Measurements from ENCODE around the gene DNAH17. TPM values are rescaled to one million over a fixed set of nuclear protein-coding genes. Genes with fewer than 3 reads are reported as not detected.

Gene DNAH17
- total RNA-seq, 1 donor from 2014 or later = 2.0 TPM

DNA sequence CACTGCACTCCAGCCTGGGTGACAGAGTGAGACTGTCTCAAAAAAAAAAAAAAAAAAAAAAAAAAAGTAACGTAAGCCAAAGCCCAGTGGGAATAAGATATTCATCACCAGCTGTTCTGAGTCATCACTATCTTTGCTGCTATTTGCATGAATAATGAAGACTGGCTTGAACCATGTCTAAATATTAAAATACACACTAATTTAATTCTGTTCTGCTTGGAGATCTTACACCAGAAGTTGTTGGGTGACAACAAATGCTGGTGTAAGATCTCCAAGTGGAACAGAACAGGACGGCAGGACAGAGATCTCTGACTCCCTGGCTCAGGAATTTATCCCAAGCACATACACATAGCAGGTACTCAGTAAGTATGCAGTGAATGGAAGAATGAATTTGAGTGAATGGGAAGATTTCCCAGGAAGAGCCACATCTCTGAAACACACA, 19.6 kb downstream of the DNAH17 start:
- Histone ChIP-seq H3K4me3 (no peak overlapping the region), H3K9me3 (no peaks in the 10 kb centered on the region), H3K36me3 (no peaks in the 10 kb centered on the region), H3K27ac (no peak overlapping the region), H3K27me3 (no peaks in the 10 kb centered on the region), H3K4me1 (no peaks in the 10 kb centered on the region)
- TF ChIP-seq, protein P1, sequence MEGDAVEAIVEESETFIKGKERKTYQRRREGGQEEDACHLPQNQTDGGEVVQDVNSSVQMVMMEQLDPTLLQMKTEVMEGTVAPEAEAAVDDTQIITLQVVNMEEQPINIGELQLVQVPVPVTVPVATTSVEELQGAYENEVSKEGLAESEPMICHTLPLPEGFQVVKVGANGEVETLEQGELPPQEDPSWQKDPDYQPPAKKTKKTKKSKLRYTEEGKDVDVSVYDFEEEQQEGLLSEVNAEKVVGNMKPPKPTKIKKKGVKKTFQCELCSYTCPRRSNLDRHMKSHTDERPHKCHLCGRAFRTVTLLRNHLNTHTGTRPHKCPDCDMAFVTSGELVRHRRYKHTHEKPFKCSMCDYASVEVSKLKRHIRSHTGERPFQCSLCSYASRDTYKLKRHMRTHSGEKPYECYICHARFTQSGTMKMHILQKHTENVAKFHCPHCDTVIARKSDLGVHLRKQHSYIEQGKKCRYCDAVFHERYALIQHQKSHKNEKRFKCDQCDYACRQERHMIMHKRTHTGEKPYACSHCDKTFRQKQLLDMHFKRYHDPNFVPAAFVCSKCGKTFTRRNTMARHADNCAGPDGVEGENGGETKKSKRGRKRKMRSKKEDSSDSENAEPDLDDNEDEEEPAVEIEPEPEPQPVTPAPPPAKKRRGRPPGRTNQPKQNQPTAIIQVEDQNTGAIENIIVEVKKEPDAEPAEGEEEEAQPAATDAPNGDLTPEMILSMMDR (IDR thresholded peaks at IDR 0.05) = no peak
- TF ChIP-seq POLR2AphosphoS5 (IDR thresholded peaks at IDR 0.05; ENCODE audit: insufficient read depth in 1 of 2, low read depth in 1 of 2) (no peak), POLR2A (IDR thresholded peaks at IDR 0.05) (no peak)
- DNase-seq (ENCODE audit: extremely low spot score in 2 of 2) = no peak
- intact Hi-C loops (cut with DNase I) = no loop called here

GRCh38 chr17:78556812-78557211, 20.4 kb downstream of the DNAH17 start:
- Histone ChIP-seq H3K4me3 (no peak overlapping the region), H3K27me3 (no peaks in the 10 kb centered on the region), H3K27ac (no peak overlapping the region), H3K4me1 (no peaks in the 10 kb centered on the region), H3K9me3 (no peaks in the 10 kb centered on the region), H3K36me3 (no peaks in the 10 kb centered on the region)
- no peak for TF ChIP-seq POLR2AphosphoS5 (IDR thresholded peaks at IDR 0.05; ENCODE audit: insufficient read depth in 1 of 2, low read depth in 1 of 2)
- TF ChIP-seq, protein P1 (IDR thresholded peaks at IDR 0.05) = no peak
- no peak for DNase-seq (ENCODE audit: extremely low spot score in 2 of 2)
- intact Hi-C loops (cut with DNase I) = no loop called here

GRCh38 chr17:78555746-78556401, 21.3 kb downstream of the DNAH17 start:
- H3K4me3 ChIP-seq = no peak overlapping the region

GRCh38 chr17:78550464-78550863, 26.7 kb downstream of the DNAH17 start:
- H3K4me3 ChIP-seq = no peak overlapping the region
- intact Hi-C loops (cut with DNase I) = no loop called here
- H3K4me1 ChIP-seq = no peaks in the 10 kb centered on the region
- DNase-seq (ENCODE audit: extremely low spot score in 2 of 2) = no peak
- H3K36me3 ChIP-seq = no peaks in the 10 kb centered on the region
- no peaks in the 10 kb centered on the region for H3K9me3 ChIP-seq
- H3K27ac ChIP-seq = no peak overlapping the region
- no peak for TF ChIP-seq POLR2AphosphoS5 (IDR thresholded peaks at IDR 0.05; ENCODE audit: insufficient read depth in 1 of 2, low read depth in 1 of 2)
- TF ChIP-seq, protein P1 (IDR thresholded peaks at IDR 0.05) = no peak
- TF ChIP-seq POLR2A (IDR thresholded peaks at IDR 0.05) = no peak
- no peaks in the 10 kb centered on the region for H3K27me3 ChIP-seq

More at GRCh38 chr17:78555746-78556401, 21.3 kb downstream of the DNAH17 start:
- Histone ChIP-seq H3K27me3 (no peaks in the 10 kb centered on the region), H3K9me3 (no peaks in the 10 kb centered on the region), H3K27ac (no peak overlapping the region), H3K36me3 (no peaks in the 10 kb centered on the region), H3K4me1 (no peaks in the 10 kb centered on the region)
- intact Hi-C loops (cut with DNase I) = no loop called here
- TF ChIP-seq, protein P1 (IDR thresholded peaks at IDR 0.05) = no peak
- TF ChIP-seq POLR2AphosphoS5 (IDR thresholded peaks at IDR 0.05; ENCODE audit: insufficient read depth in 1 of 2, low read depth in 1 of 2) (no peak), POLR2A (IDR thresholded peaks at IDR 0.05) (no peak)
- no peak for DNase-seq (ENCODE audit: extremely low spot score in 2 of 2)

DNA sequence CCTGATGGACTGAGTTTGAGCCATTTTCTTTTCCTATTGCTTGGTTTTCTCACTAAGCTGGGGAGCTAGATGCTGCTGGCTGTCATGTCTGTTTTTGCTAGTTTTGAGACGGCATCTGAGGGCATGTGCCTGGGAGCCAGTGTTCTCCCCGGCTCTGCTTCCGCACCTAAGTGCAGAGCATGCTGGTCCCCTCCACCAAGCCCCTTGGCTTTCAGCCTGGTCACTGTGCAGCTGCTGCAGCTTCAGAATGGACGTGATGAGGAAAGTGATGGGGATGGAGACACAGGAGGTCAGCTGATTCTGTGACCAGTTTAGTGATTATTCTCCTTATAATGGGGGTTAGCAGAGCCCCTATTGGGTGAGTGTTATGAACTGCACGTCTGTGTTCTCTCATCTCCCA, 28.5 kb downstream of the DNAH17 start:
- Histone ChIP-seq H3K9me3 (no peaks in the 10 kb centered on the region), H3K36me3 (no peaks in the 10 kb centered on the region), H3K27me3 (no peaks in the 10 kb centered on the region), H3K27ac (no peak overlapping the region), H3K4me3 (no peak overlapping the region), H3K4me1 (no peaks in the 10 kb centered on the region)
- no peak for DNase-seq (ENCODE audit: extremely low spot score in 2 of 2)
- TF ChIP-seq POLR2A (IDR thresholded peaks at IDR 0.05) (no peak), POLR2AphosphoS5 (IDR thresholded peaks at IDR 0.05; ENCODE audit: insufficient read depth in 1 of 2, low read depth in 1 of 2) (no peak)
- TF ChIP-seq, protein P1 (IDR thresholded peaks at IDR 0.05) = no peak
- intact Hi-C loops (cut with DNase I) = no loop called here

All from vagina (tissue), 2 donors.